ENCODE data around the gene CCDC40.
"Not testable (repeated sequence)": the region's sequence is repeated elsewhere in the genome, so short reads cannot be mapped to it uniquely, and the experiment has no call there.

Gene CCDC40

DNA sequence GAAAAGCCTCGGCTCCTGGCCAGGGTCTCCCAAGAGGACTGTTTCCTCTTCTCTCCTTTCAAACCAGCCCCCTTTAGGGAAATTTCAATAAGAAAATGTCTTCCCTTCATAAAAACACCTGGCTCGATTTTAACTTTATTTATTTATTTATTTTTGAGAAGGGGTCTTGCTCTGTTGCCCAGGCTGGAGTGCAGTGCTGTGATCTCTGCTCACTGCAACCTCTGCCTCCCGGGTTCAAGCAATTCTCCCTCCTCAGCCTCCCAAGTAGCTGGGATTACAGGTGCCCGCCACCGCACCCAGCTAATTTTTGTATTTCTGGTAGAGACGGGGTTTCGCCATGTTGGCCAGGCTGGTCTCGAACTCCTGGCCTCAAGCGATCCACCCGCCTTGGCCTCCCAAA is 10.3 kb downstream of the CCDC40 start:
- not testable (repeated sequence) for DNase-seq (ENCODE audit: low spot score)

- no peak for DNase-seq (ENCODE audit: low spot score)
These were observed 10.7 kb downstream of the CCDC40 start for GRCh38 chr17:80047176-80047575.

- DNase-seq (ENCODE audit: low spot score), result no peak
These were observed 13.5 kb downstream of the CCDC40 start for GRCh38 chr17:80049986-80050385.

DNA sequence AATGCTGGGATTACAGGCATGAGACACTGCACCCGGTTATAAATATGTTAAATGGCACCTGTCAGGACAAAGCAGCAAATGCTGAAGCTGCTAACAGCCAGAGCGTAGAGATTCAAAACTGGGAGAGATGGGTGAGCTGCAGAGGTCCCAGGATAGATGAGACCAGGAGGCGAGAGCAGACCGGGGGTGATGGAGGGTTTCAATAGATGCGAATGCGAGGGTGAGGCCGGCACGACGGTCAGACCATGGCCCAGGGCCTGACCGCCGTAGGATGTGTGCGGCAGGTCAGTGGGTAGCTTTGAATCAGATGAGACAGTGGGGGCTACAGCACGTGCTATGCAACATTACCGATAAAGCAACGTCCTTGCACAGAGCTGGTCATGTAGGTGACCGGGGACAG is 14.3 kb downstream of the CCDC40 start:
- DNase-seq (ENCODE audit: low spot score), result no peak

DNA sequence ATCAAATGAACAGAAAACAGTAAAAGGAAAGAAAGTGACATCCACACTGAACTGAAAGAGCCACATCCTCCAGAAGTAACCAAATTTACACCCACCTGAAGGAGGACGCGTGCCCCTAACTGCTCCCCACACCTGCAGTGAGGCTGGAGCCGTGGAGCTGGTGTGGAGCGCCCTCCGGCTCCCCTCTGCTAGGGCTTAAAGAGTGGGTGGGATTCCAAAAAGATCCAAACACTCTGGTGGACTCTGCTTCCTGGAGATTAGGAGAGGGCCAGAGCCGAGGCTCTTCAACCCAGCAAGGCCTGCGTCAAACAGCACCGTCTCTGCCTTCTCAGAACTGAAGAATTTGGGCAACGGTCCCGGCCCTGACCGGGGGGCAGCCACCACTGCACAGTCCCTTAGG is 15.2 kb downstream of the CCDC40 start:
- no peak for DNase-seq (ENCODE audit: low spot score)

GRCh38 chr17:80053102-80053501 is 16.7 kb downstream of the CCDC40 start:
- DNase-seq (ENCODE audit: low spot score), result no peak

- no peak for DNase-seq (ENCODE audit: low spot score)
These were observed 19.2 kb downstream of the CCDC40 start for GRCh38 chr17:80055597-80055996.

DNA sequence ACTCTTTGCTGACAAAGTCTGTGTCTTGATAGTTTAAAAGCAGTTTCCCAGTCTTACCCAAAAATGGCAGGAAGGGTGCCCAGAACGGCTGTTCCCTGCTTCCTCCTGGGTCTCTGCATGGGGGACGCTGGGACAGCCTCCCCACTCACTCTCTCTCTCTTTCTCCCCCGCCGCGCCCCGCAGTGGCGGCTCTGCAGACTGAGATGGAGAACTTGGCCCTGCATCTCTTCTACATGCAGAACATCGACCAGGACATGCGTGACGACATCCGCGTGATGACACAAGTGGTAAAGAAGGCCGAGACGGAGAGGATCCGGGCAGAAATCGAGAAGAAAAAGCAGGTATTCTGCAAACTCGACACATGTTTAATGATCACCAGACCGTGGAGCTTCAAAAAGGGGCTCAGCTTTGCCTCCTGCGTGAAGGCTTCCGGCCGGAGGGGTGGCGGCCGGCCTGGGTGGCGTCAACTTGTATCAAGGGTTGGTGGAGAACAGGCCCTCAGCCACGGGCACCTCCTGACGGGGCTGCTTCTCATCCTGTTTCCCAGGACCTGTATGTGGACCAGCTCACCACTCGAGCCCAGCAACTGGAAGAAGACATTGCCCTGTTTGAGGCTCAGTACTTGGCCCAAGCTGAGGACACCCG is 22.0 kb downstream of the CCDC40 start:
- no peak for DNase-seq (ENCODE audit: low spot score)

DNA sequence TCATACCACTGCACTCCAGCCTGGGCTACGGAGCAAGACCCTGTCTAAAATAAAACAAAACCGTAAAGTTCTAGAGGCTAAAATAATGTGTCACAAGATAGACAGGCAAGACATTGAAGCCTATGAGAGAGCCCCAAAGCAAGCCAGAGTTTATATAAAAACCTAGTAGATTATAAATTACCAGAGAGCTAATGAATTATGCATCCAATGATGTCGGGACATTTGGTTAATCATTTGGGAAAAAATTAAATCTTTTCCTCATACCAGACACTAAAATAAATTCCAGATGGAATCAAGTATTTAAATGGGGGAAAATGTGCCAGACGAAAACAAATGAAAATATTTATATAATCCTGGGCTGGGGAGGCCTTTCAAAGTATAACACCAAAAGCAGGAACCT is 24.2 kb downstream of the CCDC40 start:
- DNase-seq (ENCODE audit: low spot score), result no peak

- DNase-seq (ENCODE audit: low spot score), result no peak
These were observed 25.0 kb downstream of the CCDC40 start for GRCh38 chr17:80061421-80061820.

DNA sequence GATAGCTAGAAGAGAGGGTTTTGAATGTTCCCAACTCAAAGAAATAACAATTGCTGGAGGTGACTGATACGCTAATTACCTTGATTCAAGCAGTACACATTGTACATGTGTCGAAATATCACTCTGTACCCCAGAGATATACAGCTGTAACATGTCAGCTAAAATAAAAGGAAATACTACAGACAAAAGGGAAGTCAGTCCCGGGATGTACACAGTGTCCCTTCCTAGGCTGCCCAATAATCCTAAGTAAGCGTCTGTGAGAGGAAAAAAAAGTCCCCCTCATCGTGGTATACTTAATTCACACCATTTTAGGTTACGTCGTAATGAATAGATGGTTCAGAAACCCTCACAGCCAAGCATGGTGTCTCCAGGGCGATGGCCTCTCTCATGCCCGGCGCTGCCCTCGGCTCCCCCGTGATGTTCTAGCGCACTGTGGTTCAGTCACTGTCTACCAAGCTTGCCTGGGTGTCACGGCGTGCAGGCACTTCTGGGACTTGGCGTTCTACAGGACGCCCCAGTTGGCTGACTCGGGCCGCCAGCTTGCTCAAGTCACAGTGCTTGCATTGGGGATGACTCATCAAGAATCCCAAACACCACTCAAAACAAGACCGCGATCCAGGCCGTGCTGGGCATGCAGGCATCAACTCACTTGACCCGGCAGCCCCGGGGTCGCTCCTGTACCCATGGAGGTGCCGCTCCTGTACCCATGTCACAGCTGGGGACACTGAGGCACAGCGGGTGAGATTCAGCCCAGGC is 27.6 kb downstream of the CCDC40 start:
- DNase-seq (ENCODE audit: low spot score), result no peak

GRCh38 chr17:80064696-80065095 is 28.3 kb downstream of the CCDC40 start:
- no peak for DNase-seq (ENCODE audit: low spot score)

DNA sequence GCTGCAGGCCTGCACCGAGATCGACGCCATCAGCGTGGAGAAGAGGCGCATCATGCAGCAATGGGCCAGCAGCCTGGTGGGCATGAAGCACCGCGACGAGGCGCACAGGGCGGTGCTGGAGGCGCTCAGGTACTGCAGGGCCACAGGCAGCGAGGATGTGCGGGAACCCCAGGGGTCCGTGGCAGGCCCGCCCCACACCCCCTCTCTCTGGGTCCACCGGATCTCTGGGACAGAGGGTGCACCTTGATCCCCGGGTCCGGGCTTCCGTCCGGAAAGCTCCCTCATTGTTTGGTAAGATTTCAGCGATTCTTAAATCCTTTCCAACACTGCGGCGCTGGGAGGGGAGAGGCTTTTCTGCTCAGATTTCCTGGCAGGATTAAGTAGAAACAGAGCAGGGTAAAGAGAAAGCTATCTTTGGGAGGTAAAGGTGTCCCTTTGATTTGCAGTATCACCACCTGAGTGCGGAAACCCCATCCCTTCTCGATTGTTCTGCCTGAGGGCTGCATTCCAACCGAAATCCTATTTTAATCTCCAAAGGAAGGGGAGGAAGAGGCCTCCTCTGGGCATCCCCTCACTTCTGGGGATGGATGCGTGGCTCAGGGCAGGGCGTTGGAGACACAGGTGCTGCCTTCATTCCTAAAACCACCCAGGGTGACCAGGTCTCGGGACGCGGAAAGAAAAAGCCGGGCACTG is 29.2 kb downstream of the CCDC40 start:
- no peak for DNase-seq (ENCODE audit: low spot score)

DNA sequence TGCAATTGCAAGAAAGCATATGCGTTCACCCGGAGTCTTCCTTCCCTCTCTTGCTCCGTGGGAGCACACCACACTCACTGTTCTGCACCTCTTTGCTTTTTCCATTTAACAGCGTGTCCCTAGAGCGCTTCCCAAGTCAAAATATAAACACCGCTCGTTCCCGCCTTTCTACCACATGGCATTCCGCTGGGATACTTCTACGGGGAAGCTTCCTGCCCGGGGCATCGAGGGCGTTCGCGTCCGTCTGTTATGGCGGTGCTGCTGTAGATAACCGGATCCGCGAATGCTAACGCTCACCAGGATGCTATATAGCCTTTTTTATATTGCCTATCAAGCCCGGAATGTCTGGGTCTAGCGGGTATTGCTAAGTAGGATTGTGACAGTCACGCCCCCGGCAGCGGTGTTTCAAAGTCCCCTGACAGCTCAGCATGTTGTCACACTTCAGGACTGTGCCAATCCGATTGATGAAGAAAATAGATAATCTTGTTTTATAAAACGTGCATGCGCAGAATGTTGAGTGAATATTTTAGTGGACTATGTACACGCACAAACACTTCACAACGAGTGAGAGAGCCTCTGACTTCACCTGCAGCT is 31.0 kb downstream of the CCDC40 start:
- no peak for DNase-seq (ENCODE audit: low spot score)

DNA sequence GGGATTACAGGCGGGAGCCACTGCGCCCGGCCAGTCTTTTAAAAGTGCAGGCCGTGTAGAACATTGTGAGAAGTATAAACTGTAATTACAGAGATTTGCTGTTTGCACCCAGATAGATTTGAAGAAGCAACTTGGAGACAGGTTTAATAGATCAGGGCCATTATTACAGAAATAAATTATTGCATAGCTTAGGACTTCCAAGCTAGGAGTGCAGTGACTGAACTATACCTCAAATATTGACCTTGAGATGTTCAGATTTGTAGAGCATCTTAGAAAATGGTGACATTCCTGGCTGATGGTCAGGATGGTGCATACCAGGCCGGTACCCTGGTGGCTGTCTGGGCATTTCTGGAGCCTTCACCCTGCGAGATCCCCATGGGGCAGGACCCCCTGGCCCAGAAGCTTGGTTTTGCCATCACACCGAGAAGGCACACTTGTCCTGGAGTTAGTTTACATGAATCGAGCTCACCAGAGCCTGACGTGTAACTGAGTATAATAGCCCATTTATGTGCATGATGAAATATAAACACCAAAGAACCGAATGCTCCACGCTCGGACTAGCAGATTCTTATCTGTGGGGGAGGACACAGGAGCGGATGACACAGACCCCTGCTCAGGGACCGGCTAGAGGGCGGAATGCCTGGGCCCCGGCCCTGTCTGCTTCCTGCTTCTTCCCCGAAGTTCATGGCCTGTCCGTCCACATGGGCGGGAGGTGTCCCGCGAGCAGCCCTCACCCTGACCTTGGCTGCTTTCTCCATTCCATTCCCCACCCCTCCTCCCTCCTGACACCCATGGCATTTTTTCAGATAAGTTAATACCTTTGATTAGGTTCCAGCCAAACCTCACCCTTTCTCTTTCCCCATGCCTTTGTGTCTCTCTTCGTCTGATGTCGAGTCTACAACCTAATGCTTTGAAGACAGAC is 32.1 kb downstream of the CCDC40 start:
- DNase-seq (ENCODE audit: low spot score), result no peak

DNA sequence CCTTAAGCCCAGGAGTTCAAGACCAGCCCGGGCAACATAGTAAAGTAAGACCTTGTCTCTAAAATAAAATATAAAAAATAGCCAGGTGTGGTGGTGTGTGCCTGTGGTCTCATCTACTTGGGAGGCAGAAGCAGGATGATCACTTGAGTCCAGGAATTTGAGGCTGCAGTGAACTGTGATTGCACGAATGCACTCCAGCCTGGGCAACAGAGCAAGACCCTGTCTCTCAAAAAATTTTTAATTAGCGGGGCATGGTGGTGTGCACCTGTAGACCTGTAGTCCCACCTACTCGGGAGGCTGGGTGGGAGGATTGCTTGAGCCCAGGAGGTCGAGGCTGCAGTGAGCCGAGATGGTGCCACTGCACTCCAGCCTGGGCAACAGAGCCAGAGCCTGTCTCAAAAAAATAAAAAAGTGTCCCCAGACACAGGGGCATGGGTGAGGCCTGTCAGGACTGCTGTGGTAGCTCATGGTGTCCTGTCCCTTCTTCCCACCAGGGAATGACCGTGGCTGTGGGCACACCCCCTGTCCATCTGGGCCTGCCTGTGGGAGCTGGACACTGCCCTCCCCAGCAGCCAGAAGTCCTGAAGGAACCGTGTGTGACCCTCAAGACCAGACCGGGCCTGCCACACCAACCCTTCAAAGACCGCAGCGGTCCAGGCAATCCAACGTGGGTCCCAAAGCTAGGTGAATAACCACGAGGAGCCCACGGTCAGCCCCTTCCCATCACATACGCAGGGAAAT is 34.1 kb downstream of the CCDC40 start:
- DNase-seq (ENCODE audit: low spot score), result no peak

- no peak for DNase-seq (ENCODE audit: low spot score)
These were observed 34.8 kb downstream of the CCDC40 start for GRCh38 chr17:80071116-80071841.

GRCh38 chr17:80072410-80072809 is 36.0 kb downstream of the CCDC40 start:
- DNase-seq (ENCODE audit: low spot score), result no peak

DNA sequence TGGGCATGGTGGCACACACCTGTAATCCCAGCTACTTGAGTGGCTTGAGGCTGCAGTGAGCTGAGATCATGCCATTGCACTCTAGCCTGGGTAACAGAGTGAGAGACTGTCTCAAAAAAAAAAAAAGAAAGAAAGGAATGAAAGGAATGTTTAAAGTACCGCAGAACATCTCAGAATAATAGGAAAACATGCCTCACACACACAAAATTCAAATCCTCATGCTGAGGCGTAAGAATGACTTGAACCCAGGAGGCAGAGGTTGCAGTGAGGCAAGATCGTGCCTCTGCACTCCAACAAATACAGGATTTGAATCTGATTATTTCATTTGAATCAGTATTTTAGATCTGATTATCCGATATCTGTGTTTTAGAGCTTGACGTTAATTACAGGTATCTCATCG is 43.6 kb downstream of the CCDC40 start:
- no peak for DNase-seq (ENCODE audit: low spot score)

- DNase-seq (ENCODE audit: low spot score), result no peak
These were observed 45.2 kb downstream of the CCDC40 start for GRCh38 chr17:80081596-80081995.

Measured in CD4-positive, alpha-beta T cell treated with Interleukin-6 at 100 ng/mL for 8 hours (primary cell).